Gastrocnemius medialis (tissue), 4 donors: ENCODE results near the gene CTCFL. TPM values are rescaled to one million over a fixed set of nuclear protein-coding genes. Genes with fewer than 3 reads are reported as not detected.
A peak's percentile ranks its signal among the peaks of the same experiment; 100 is the strongest.

Experiments used
- ATAC-seq, 2 donors: fragments of 150-250 bp; one replicate each; pipeline ENCODE4 v1.9.1; 2016
- DNase-seq, 2 donors: peaks; one replicate each; pipeline ENCODE4 v3.0.0-alpha.2; 2019
- H3K27ac ChIP-seq, 4 donors: fragments of 200-600 bp; sonication (generic); 1 replicate in 1 of 4; 2 replicates in 3 of 4; pipeline ENCODE4 v1.5.1; 2016 to 2018; ENCODE audit warnings: mild to moderate bottlenecking in 2 of 4, moderate library complexity in 1 of 4
- H3K27me3 ChIP-seq, 3 donors: fragments of 200-600 bp; sonication (generic) in 2 of 3; 1 replicate in 1 of 3; 2 replicates in 2 of 3; pipeline versions ENCODE4 v1.5.1 to v1.6.0; 2016 to 2019; ENCODE audit warnings: mild to moderate bottlenecking in 1 of 3, moderate library complexity in 1 of 3
- H3K36me3 ChIP-seq, 2 donors: fragments of 200-600 bp; sonication (generic) in 1 of 2; one replicate each; pipeline ENCODE4 v1.5.1; 2017 to 2018
- H3K4me1 ChIP-seq, 2 donors: fragments of 200-600 bp; sonication (generic) in 1 of 2; one replicate each; pipeline ENCODE4 v1.5.1; 2016 to 2017; ENCODE audit warnings: mild to moderate bottlenecking in 2 of 2
- H3K4me3 ChIP-seq, 4 donors: fragments of 200-600 bp; sonication (generic) in 3 of 4; 1 replicate in 1 of 4; 2 replicates in 3 of 4; pipeline ENCODE4 v1.5.1; 2016 to 2019; ENCODE audit warnings: mild to moderate bottlenecking in 2 of 4
- H3K9me3 ChIP-seq, 3 donors: fragments of 200-600 bp; sonication (generic) in 2 of 3; 1 replicate in 1 of 3; 2 replicates in 2 of 3; pipeline ENCODE4 v1.5.1; 2016 to 2019
- POLR2A ChIP-seq, 2 donors: fragments of 450-650 bp; IDR thresholded peaks; one replicate each; pipeline ENCODE4 v1.6.1; 2017; ENCODE audit warnings: antibody characterized with exemption in 2 of 2, mild to moderate bottlenecking in 2 of 2, moderate library complexity in 2 of 2
- in situ Hi-C, 4 donors: fragments of 200-750 bp; cut with MboI; loops; one replicate each; pipeline versions ENCODE4 v1.15.0 to v1.8.0; 2017; ENCODE audit warnings: low sequenced_read_pairs in 4 of 4
- intact Hi-C: fragments of 100-400 bp; cut with DNase I; formaldehyde crosslinking; loops from one replicate; pipeline ENCODE4 v1.15.1; 2023; ENCODE audit warnings: low total_unique reads
- total RNA-seq, 4 donors: library from RNA; depleted of rRNA; stranded (reverse); fragments of >200 nt; gene quantifications; one replicate each; pipeline versions ENCODE4 v1.1.0 to v1.2.3, GENCODE V29; 2016
- TF ChIP-seq, protein P1 (sequence below), 5 experiments: fragments of 450-650 bp in 3 of 5; fragments of 200-600 bp in 2 of 5; sonication (generic) in 2 of 5; IDR thresholded peaks in 4 of 5; conservative IDR thresholded peaks in 1 of 5; 1 replicate in 4 of 5; 2 replicates in 1 of 5; pipeline ENCODE4 v1.5.1; 2016 to 2019; ENCODE audit warnings: antibody characterized with exemption in 5 of 5, mild to moderate bottlenecking in 3 of 5, moderate library complexity in 3 of 5

Gene CTCFL
- total RNA-seq, 4 donors from 2014 or later = not detected

GRCh38 chr20:57470212-57470522 is 54.8 kb downstream of the CTCFL start:
- intact Hi-C loops (no loop called here), in situ Hi-C loops (no loop called here)
- peak overlapping the region; percentile 81 to 86 (median 84) for H3K27ac ChIP-seq
- ATAC-seq (peak in 1 of 2 donors; percentile 18), DNase-seq (no peak)
- H3K27me3 ChIP-seq = no peaks in the 10 kb centered on the region
- no peak for TF ChIP-seq POLR2A (IDR thresholded peaks at IDR 0.05)
- no peak overlapping the region for H3K4me3 ChIP-seq
- H3K9me3 ChIP-seq = no peaks in the 10 kb centered on the region
- peaks cover 23 to 51% of the 10 kb centered on the region in 2 donors for H3K4me1 ChIP-seq
- no peaks in the 10 kb centered on the region for H3K36me3 ChIP-seq

DNA sequence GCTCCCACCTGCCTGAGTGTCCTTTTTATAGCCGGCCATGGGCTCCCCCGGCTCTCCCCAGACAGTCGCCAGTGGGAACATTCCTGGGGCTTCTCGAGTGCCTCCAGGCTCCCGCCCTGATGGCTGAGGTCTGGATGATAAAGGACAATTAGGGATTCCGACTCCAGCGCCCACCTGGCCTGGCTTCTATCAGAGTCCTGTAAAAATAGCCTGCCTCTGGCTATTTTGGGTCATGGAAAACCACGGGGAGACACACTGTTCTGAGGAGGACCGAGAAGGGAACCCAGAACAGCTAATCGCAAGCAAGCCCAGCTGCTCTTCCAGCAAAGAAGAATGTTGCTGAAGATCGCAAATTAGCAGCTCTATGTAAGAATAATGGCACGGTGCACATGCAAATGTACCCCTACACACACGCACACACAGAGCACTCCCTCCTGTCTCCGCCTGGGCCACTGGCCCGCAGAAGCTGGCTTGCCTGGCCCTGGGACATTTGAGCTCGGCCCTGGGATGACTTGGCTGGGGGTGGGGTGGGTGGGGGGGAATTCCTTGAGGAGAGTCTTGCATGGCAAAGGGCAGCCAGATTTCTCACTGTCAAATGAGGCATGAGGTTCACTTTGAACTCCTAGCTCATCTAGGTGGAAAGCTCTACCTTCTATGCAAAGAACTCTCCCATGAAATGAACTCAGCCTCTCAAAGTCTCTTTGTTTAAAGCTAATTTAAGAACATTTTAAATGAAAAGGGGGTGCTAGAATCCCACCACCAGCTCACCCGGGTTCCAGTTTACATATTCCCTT is 55.3 kb downstream of the CTCFL start:
- H3K4me1 ChIP-seq = peaks cover 23 to 51% of the 10 kb centered on the region in 2 donors
- peak; percentile 75 to 80 for DNase-seq
- in situ Hi-C loops = no loop called here

GRCh38 chr20:57468523-57469417 is 56.2 kb downstream of the CTCFL start:
- Histone ChIP-seq H3K4me3 (peak overlapping the region in 1 of 4 donors; percentile 4), H3K27me3 (no peaks in the 10 kb centered on the region), H3K36me3 (no peaks in the 10 kb centered on the region), H3K4me1 (peaks cover 23 to 50% of the 10 kb centered on the region in 2 donors), H3K27ac (peak overlapping the region; percentile 81 to 86 (median 84)), H3K9me3 (no peaks in the 10 kb centered on the region)
- DNase-seq = peak in 1 of 2 donors; percentile 12
- ATAC-seq = peak; percentile 0 to 2
- TF ChIP-seq, protein P1, sequence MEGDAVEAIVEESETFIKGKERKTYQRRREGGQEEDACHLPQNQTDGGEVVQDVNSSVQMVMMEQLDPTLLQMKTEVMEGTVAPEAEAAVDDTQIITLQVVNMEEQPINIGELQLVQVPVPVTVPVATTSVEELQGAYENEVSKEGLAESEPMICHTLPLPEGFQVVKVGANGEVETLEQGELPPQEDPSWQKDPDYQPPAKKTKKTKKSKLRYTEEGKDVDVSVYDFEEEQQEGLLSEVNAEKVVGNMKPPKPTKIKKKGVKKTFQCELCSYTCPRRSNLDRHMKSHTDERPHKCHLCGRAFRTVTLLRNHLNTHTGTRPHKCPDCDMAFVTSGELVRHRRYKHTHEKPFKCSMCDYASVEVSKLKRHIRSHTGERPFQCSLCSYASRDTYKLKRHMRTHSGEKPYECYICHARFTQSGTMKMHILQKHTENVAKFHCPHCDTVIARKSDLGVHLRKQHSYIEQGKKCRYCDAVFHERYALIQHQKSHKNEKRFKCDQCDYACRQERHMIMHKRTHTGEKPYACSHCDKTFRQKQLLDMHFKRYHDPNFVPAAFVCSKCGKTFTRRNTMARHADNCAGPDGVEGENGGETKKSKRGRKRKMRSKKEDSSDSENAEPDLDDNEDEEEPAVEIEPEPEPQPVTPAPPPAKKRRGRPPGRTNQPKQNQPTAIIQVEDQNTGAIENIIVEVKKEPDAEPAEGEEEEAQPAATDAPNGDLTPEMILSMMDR (IDR thresholded peaks at IDR 0.05 in 4 of 5, conservative IDR thresholded peaks at IDR 0.05 in 1 of 5) = no peak
- TF ChIP-seq POLR2A (IDR thresholded peaks at IDR 0.05) = peak in 1 of 2 donors; percentile 29
- in situ Hi-C loops = no loop called here
- intact Hi-C loops = loop anchor here (2.0 kb wide), 1 partner anchor 32 kb away; no protein-coding TSS in a partner anchor

More for the DNA sequence above, 55.3 kb downstream of the CTCFL start:
- intact Hi-C loops = loop anchor here (2.0 kb wide), 1 partner anchor 33 kb away; no protein-coding TSS in a partner anchor
- Histone ChIP-seq H3K9me3 (no peaks in the 10 kb centered on the region), H3K27ac (peak overlapping the region; percentile 81 to 86 (median 84)), H3K4me3 (peak overlapping the region in 1 of 4 donors; percentile 4), H3K27me3 (no peaks in the 10 kb centered on the region), H3K36me3 (no peaks in the 10 kb centered on the region)
- ATAC-seq = peak; percentile 86 to 87
- TF ChIP-seq POLR2A (IDR thresholded peaks at IDR 0.05) = peak in 1 of 2 donors; percentile 13
- TF ChIP-seq, protein P1 (IDR thresholded peaks at IDR 0.05 in 4 of 5, conservative IDR thresholded peaks at IDR 0.05 in 1 of 5) = no peak

DNA sequence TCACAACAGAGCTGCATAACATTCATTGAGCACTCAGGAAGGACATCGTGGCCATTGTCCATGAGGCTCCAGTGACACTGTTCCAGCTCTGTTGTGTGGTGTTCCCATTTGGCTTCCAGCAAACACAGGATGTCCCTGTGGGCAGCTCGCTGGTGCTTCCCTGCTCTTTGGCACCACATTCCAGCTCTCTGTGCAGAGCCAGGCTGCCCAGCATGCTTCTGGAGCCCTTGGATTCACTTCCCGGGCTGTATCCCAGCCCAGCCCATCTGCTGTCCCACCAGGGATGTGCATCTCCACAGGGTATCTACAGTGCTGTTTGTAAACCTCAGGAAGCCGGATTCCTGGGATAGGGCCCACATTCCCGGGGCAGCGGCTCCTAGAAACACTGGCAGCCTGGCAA is 57.2 kb downstream of the CTCFL start:
- intact Hi-C loops (loop anchor here (2.0 kb wide), 1 partner anchor 31 kb away; no protein-coding TSS in a partner anchor), in situ Hi-C loops (no loop called here)
- ATAC-seq = peak; percentile 34 to 66
- peaks cover 23 to 40% of the 10 kb centered on the region in 2 donors for H3K4me1 ChIP-seq
- H3K4me3 ChIP-seq = no peak overlapping the region
- no peaks in the 10 kb centered on the region for H3K9me3 ChIP-seq
- TF ChIP-seq POLR2A (IDR thresholded peaks at IDR 0.05) = no peak
- TF ChIP-seq, protein P1 (IDR thresholded peaks at IDR 0.05 in 4 of 5, conservative IDR thresholded peaks at IDR 0.05 in 1 of 5) = no peak
- H3K36me3 ChIP-seq = no peaks in the 10 kb centered on the region
- peak; percentile 58 to 59 for DNase-seq
- H3K27me3 ChIP-seq = no peaks in the 10 kb centered on the region
- peak overlapping the region in 3 of 4 donors; percentile 64 to 86 (median 82) for H3K27ac ChIP-seq
